Measurements from ENCODE around the gene SLC13A5.

- no peak for TF ChIP-seq STAT5B (CRISPR knock-in tag; IDR thresholded peaks at IDR 0.05)
- TF ChIP-seq EWSR1 (IDR thresholded peaks at IDR 0.05; ENCODE audit: borderline replicate concordance, low read depth, partially characterized antibody) = no peak
- no peak for TF ChIP-seq E2F6 (IDR thresholded peaks at IDR 0.05; ENCODE audit: borderline replicate concordance in 1 of 2, extremely low read depth in 1 of 2, insufficient read depth in 1 of 2, insufficient read length in 1 of 2, low read depth in 1 of 2, low read length in 1 of 2, poor library complexity in 1 of 2, severe bottlenecking in 1 of 2)
- TF ChIP-seq CTCF (IDR thresholded peaks at IDR 0.05 in 2 of 3, conservative IDR thresholded peaks at IDR 0.05 in 1 of 3; ENCODE audit: insufficient read depth in 2 of 3, low read depth in 1 of 3, low read length in 3 of 3) = no peak
- no peak for TF ChIP-seq GABPB1 (CRISPR knock-in tag; IDR thresholded peaks at IDR 0.05)
Measured at GRCh38 chr17:6704470-6705052, 8.6 kb downstream of the SLC13A5 start.
